ENCODE measurements around the gene HCN2.

The HCN2 gene

GRCh38 chr19:585551-586110, 4.0 kb upstream of the HCN2 start:
- H3K27me3 ChIP-seq = peaks cover 0 to 61% of the 10 kb centered on the region in 2 donors
- TF ChIP-seq CTCF (IDR thresholded peaks at IDR 0.05) = no peak
- peaks cover 25 to 30% (median 28%) of the 10 kb centered on the region in 3 donors for H3K36me3 ChIP-seq
- H3K9me3 ChIP-seq = no peaks in the 10 kb centered on the region
- H3K27ac ChIP-seq = no peak overlapping the region
- H3K4me3 ChIP-seq = no peak overlapping the region
- intact Hi-C loops (cut with DNase I; ENCODE audit: low total_unique reads) = no loop called here
- H3K4me1 ChIP-seq = peaks cover 0 to 25% (median 3%) of the 10 kb centered on the region in 4 donors
- DNase-seq = no peak

- Histone ChIP-seq H3K27me3 (peaks cover 4 to 80% of the 10 kb centered on the region in 2 donors), H3K9me3 (no peaks in the 10 kb centered on the region), H3K36me3 (peaks cover 2 to 4% (median 4%) of the 10 kb centered on the region in 3 donors), H3K27ac (no peak overlapping the region), H3K4me3 (no peak overlapping the region), H3K4me1 (peaks cover 0 to 31% (median 5%) of the 10 kb centered on the region in 4 donors)
- no peak for TF ChIP-seq CTCF (IDR thresholded peaks at IDR 0.05)
- no peak for DNase-seq
- intact Hi-C loops (cut with DNase I; ENCODE audit: low total_unique reads) = no loop called here
Measured at GRCh38 chr19:588093-588740, 1.5 kb upstream of the HCN2 start.

GRCh38 chr19:588741-589692, 664 bp upstream of the HCN2 start:
- no peak for TF ChIP-seq CTCF (IDR thresholded peaks at IDR 0.05)
- no peaks in the 10 kb centered on the region for H3K9me3 ChIP-seq
- H3K27me3 ChIP-seq = peaks cover 4 to 83% of the 10 kb centered on the region in 2 donors
- no peak overlapping the region for H3K4me3 ChIP-seq
- no peaks in the 10 kb centered on the region for H3K36me3 ChIP-seq
- H3K27ac ChIP-seq = no peak overlapping the region
- DNase-seq = no peak
- intact Hi-C loops (cut with DNase I; ENCODE audit: low total_unique reads) = no loop called here
- peaks cover 0 to 29% (median 5%) of the 10 kb centered on the region in 4 donors for H3K4me1 ChIP-seq

- Histone ChIP-seq H3K9me3 (no peaks in the 10 kb centered on the region), H3K27ac (no peak overlapping the region), H3K27me3 (peaks cover 4 to 86% of the 10 kb centered on the region in 2 donors), H3K36me3 (no peaks in the 10 kb centered on the region), H3K4me1 (peaks cover 0 to 25% (median 5%) of the 10 kb centered on the region in 4 donors), H3K4me3 (peak overlapping the region in 1 of 2 donors; percentile 9)
- no peak for DNase-seq
- intact Hi-C loops (cut with DNase I; ENCODE audit: low total_unique reads) = no loop called here
- TF ChIP-seq CTCF (IDR thresholded peaks at IDR 0.05) = no peak
Measured at GRCh38 chr19:590396-590745, 690 bp downstream of the HCN2 start.

GRCh38 chr19:590750-591098, 1.0 kb downstream of the HCN2 start:
- H3K27ac ChIP-seq = no peak overlapping the region
- no peaks in the 10 kb centered on the region for H3K9me3 ChIP-seq
- H3K4me1 ChIP-seq = peaks cover 0 to 25% (median 5%) of the 10 kb centered on the region in 4 donors
- intact Hi-C loops (cut with DNase I; ENCODE audit: low total_unique reads) = no loop called here
- H3K27me3 ChIP-seq = peaks cover 4 to 86% of the 10 kb centered on the region in 2 donors
- H3K36me3 ChIP-seq = no peaks in the 10 kb centered on the region
- no peak for TF ChIP-seq CTCF (IDR thresholded peaks at IDR 0.05)
- no peak for DNase-seq
- no peak overlapping the region for H3K4me3 ChIP-seq
